ENCODE measurements around the gene ERAL1. TPM values are rescaled to one million over a fixed set of nuclear protein-coding genes. Genes with fewer than 3 reads are reported as not detected.
A peak's percentile ranks its signal among the peaks of the same experiment; 100 is the strongest.
"Not testable (repeated sequence)": the region's sequence is repeated elsewhere in the genome, so short reads cannot be mapped to it uniquely, and the experiment has no call there.

ERAL1 gene
- total and polyA plus RNA-seq, 10 donors: 28.4 to 51.9 (median 38.7) TPM

- H3K9me3 ChIP-seq; H3K36me3 ChIP-seq; H3K27ac ChIP-seq; H3K27me3 ChIP-seq (replicated peaks in 1 of 7); H3K4me3 ChIP-seq; intact Hi-C loops (cut with DNase I; ENCODE audit: low total_unique reads); H3K4me1 ChIP-seq: not testable (repeated sequence)
- DNase-seq: peak; percentile 88
- TF ChIP-seq POLR2AphosphoS5 (IDR thresholded peaks at IDR 0.05) (peak in 1 of 3 donors; percentile 26), CTCF (IDR thresholded peaks at IDR 0.05 in 8 of 11, conservative IDR thresholded peaks at IDR 0.05 in 3 of 11) (peak; percentile 18 to 69 (median 55))
- WGBS, 5 donors: 77 to 86% (median 79%) methylated on average over 15 of the region's 15 CpGs
Measured at GRCh38 chr17:28848667-28849066, 6.1 kb upstream of the ERAL1 start.

- intact Hi-C loops (cut with DNase I; ENCODE audit: low total_unique reads): no loop called here
- 55 to 76% (median 62%) methylated on average over 5 of the region's 5 CpGs for WGBS, 5 donors
- no peaks in the 10 kb centered on the region for H3K9me3 ChIP-seq
- peak; percentile 8 for DNase-seq
- H3K27ac ChIP-seq: no peak overlapping the region
- H3K36me3 ChIP-seq: no peaks in the 10 kb centered on the region
- no peak for TF ChIP-seq POLR2A (IDR thresholded peaks at IDR 0.05)
- TF ChIP-seq POLR2AphosphoS5 (IDR thresholded peaks at IDR 0.05): no peak
- TF ChIP-seq CTCF (IDR thresholded peaks at IDR 0.05 in 8 of 11, conservative IDR thresholded peaks at IDR 0.05 in 3 of 11): no peak
- H3K4me1 ChIP-seq: peaks cover 0 to 7% (median 4%) of the 10 kb centered on the region in 6 donors
- H3K27me3 ChIP-seq (replicated peaks in 1 of 7): no peaks in the 10 kb centered on the region
- no peak overlapping the region for H3K4me3 ChIP-seq
Measured at GRCh38 chr17:28849281-28849680, 5.5 kb upstream of the ERAL1 start.

GRCh38 chr17:28853295-28853694, 1.5 kb upstream of the ERAL1 start:
- no peak for DNase-seq
- Histone ChIP-seq H3K36me3 (peaks cover 0 to 23% (median 19%) of the 10 kb centered on the region in 6 donors), H3K4me3 (no peak overlapping the region), H3K27me3 (replicated peaks in 1 of 7) (no peaks in the 10 kb centered on the region), H3K9me3 (no peaks in the 10 kb centered on the region), H3K4me1 (peaks cover 10 to 25% (median 18%) of the 10 kb centered on the region in 6 donors), H3K27ac (no peak overlapping the region)
- no peak for TF ChIP-seq POLR2A (IDR thresholded peaks at IDR 0.05)
- no peak for TF ChIP-seq POLR2AphosphoS5 (IDR thresholded peaks at IDR 0.05)
- TF ChIP-seq CTCF (IDR thresholded peaks at IDR 0.05 in 8 of 11, conservative IDR thresholded peaks at IDR 0.05 in 3 of 11): no peak
- intact Hi-C loops (cut with DNase I; ENCODE audit: low total_unique reads): loop anchor here (10.0 kb wide), 1 partner anchor 52 kb away; the partner anchor contains the start of gene DHRS13
- 91 to 100% (median 95%) methylated on average over 2 of the region's 2 CpGs for WGBS, 5 donors

- no peaks in the 10 kb centered on the region for H3K27me3 ChIP-seq (replicated peaks in 1 of 7)
- 16 to 22% (median 19%) methylated on average over 5 of the region's 5 CpGs for WGBS, 5 donors
- peak overlapping the region; percentile 66 to 90 (median 78) for H3K4me3 ChIP-seq
- TF ChIP-seq CTCF (IDR thresholded peaks at IDR 0.05 in 8 of 11, conservative IDR thresholded peaks at IDR 0.05 in 3 of 11) (no peak), POLR2AphosphoS5 (IDR thresholded peaks at IDR 0.05) (no peak), POLR2A (IDR thresholded peaks at IDR 0.05) (no peak)
- peaks cover 10 to 25% (median 18%) of the 10 kb centered on the region in 6 donors for H3K4me1 ChIP-seq
- H3K27ac ChIP-seq: peak overlapping the region; percentile 61 to 89 (median 82)
- peaks cover 0 to 43% (median 39%) of the 10 kb centered on the region in 6 donors for H3K36me3 ChIP-seq
- intact Hi-C loops (cut with DNase I; ENCODE audit: low total_unique reads): loop anchor here (10.0 kb wide), 1 partner anchor 49 kb away; the partner anchor contains the start of gene DHRS13
- no peak for DNase-seq
- no peaks in the 10 kb centered on the region for H3K9me3 ChIP-seq
Measured at GRCh38 chr17:28855336-28855679, 492 bp downstream of the ERAL1 start.
